Smooth muscle cell (in vitro differentiated cells): Measurements from ENCODE around the gene NOD2. TPM values are rescaled to one million over a fixed set of nuclear protein-coding genes. Genes with fewer than 3 reads are reported as not detected.

Source experiments
- DNase-seq: peaks from one replicate; lab custom pipeline; 2025; ENCODE audit not compliant: unreplicated experiment; lab: John Stamatoyannopoulos, UW
- H2AFZ ChIP-seq: fragments of 200-600 bp; sonication (generic); 2 replicates; pipeline ENCODE4 v1.6.0; 2016; ENCODE audit warnings: antibody characterized with exemption, low read depth, mild to moderate bottlenecking
- H3F3A ChIP-seq: fragments of 200-600 bp; sonication (generic); 2 replicates; pipeline ENCODE4 v1.6.0; 2017; ENCODE audit warnings: antibody characterized with exemption, low read depth
- H3K27ac ChIP-seq: fragments of 200-600 bp; sonication (generic); 2 replicates; pipeline ENCODE4 v1.5.1; 2016; ENCODE audit warnings: low read depth, mild to moderate bottlenecking
- H3K27me3 ChIP-seq: fragments of 200-600 bp; sonication (generic); 2 replicates; pipeline ENCODE4 v1.6.1; 2016; ENCODE audit warnings: low read depth, mild to moderate bottlenecking
- H3K36me3 ChIP-seq: fragments of 200-600 bp; sonication (generic); 2 replicates; pipeline ENCODE4 v1.5.1; 2016; ENCODE audit warnings: low read depth
- H3K4me1 ChIP-seq: fragments of 200-600 bp; sonication (generic); 2 replicates; pipeline ENCODE4 v1.5.1; 2016; ENCODE audit warnings: low read depth
- H3K4me2 ChIP-seq: fragments of 200-600 bp; sonication (generic); 2 replicates; pipeline ENCODE4 v1.6.0; 2016; ENCODE audit warnings: mild to moderate bottlenecking
- H3K4me3 ChIP-seq: fragments of 200-600 bp; sonication (generic); 2 replicates; pipeline ENCODE4 v1.5.1; 2016; ENCODE audit warnings: mild to moderate bottlenecking
- H3K79me2 ChIP-seq: fragments of 200-600 bp; sonication (generic); 2 replicates; pipeline ENCODE4 v1.6.0; 2016; ENCODE audit warnings: low read depth, mild to moderate bottlenecking
- H3K9ac ChIP-seq: fragments of 200-600 bp; sonication (generic); 2 replicates; pipeline ENCODE4 v1.6.0; 2016; ENCODE audit warnings: low read depth
- H3K9me3 ChIP-seq: fragments of 200-600 bp; sonication (generic); replicated peaks from 2 replicates; pipeline ENCODE4 v1.5.1; 2016; ENCODE audit warnings: low read depth
- H4K20me1 ChIP-seq: fragments of 200-600 bp; sonication (generic); 2 replicates; pipeline ENCODE4 v1.6.0; 2016; ENCODE audit warnings: low read depth
- CTCF ChIP-seq: fragments of 200-600 bp; sonication (generic); IDR thresholded peaks from 2 replicates; pipeline ENCODE4 v1.5.1; 2017; ENCODE audit warnings: borderline replicate concordance, mild to moderate bottlenecking, antibody characterized with exemption; ENCODE audit not compliant: insufficient read depth, poor library complexity, severe bottlenecking
- WGBS: methylation state at CpG from one replicate; pipeline ENCODE4 v1.1.7; 2016; ENCODE audit warnings: low lambda C conversion rate; 5-methylcytosine and 5-hydroxymethylcytosine counted together
- polyA plus RNA-seq: library from polyadenylated mRNA; unstranded; fragments of >200 nt; fragmentation: Nextera tagmentation; extraction: Ambion mirVana; gene quantifications from 2 replicates; pipeline ENCODE4 v1.2.1, GENCODE V29; 2016
- total RNA-seq: library from RNA; depleted of rRNA; stranded (reverse); fragments of >200 nt; gene quantifications from 2 replicates; pipeline ENCODE4 v1.2.3, GENCODE V29; 2014

The NOD2 gene
- total and polyA plus RNA-seq, 2 experiments from 2014 or later, result 0.90 TPM; not detected in 1

DNA sequence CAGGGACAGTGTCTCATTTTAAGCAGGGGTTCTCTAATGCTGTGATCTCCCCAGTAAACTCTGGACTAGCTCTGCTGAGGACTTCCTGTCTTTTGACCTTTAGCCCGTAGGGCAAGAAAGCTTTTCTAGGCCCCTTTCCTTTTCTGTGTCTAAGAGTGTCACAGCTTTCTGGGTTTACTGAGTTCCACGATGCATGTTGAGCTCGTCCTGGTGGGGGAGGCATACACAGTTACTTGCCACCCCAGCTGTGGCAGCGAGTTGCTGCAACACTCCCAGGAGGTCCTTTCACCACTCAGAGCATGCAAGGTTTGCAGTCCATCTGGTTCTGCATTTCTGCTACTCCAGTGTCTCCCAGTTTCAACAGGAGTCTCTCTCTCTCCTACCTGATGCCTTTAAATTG, 23.7 kb downstream of the NOD2 start:
- 94% methylated on average over 4 of the region's 4 CpGs for WGBS
- no peak for DNase-seq
- H3K4me1 ChIP-seq, result no peaks in the 10 kb centered on the region

GRCh38 chr16:50717494-50717893, 24.1 kb downstream of the NOD2 start:
- Histone ChIP-seq H3K4me2 (no peak overlapping the region), H3K4me3 (no peak overlapping the region), H3K4me1 (no peaks in the 10 kb centered on the region), H3K9ac (no peak overlapping the region), H3F3A (no peaks in the 10 kb centered on the region), H3K27me3 (no peaks in the 10 kb centered on the region), H3K27ac (no peak overlapping the region), H3K9me3 (no peaks in the 10 kb centered on the region), H2AFZ (no peak overlapping the region), H4K20me1 (no peaks in the 10 kb centered on the region), H3K79me2 (no peaks in the 10 kb centered on the region), H3K36me3 (no peaks in the 10 kb centered on the region)
- 88% methylated on average over 5 of the region's 5 CpGs for WGBS
- no peak for DNase-seq
- TF ChIP-seq CTCF, result no peak

More for the DNA sequence above, 23.7 kb downstream of the NOD2 start:
- Histone ChIP-seq H3K9me3 (no peaks in the 10 kb centered on the region), H3K4me3 (no peak overlapping the region), H3K4me2 (no peak overlapping the region), H2AFZ (no peak overlapping the region), H4K20me1 (no peaks in the 10 kb centered on the region), H3K9ac (no peak overlapping the region), H3F3A (no peaks in the 10 kb centered on the region), H3K79me2 (no peaks in the 10 kb centered on the region), H3K36me3 (no peaks in the 10 kb centered on the region), H3K27me3 (no peaks in the 10 kb centered on the region), H3K27ac (no peak overlapping the region)
- no peak for TF ChIP-seq CTCF

GRCh38 chr16:50718061-50718760, 24.8 kb downstream of the NOD2 start:
- H3K4me1 ChIP-seq, result no peaks in the 10 kb centered on the region
- H3F3A ChIP-seq, result no peaks in the 10 kb centered on the region
- H3K9ac ChIP-seq, result no peak overlapping the region
- TF ChIP-seq CTCF, result no peak
- H3K36me3 ChIP-seq, result no peaks in the 10 kb centered on the region
- no peak overlapping the region for H3K27ac ChIP-seq
- no peak overlapping the region for H2AFZ ChIP-seq
- 85% methylated on average over 16 of the region's 16 CpGs for WGBS
- no peaks in the 10 kb centered on the region for H3K27me3 ChIP-seq
- no peaks in the 10 kb centered on the region for H4K20me1 ChIP-seq
- H3K4me2 ChIP-seq, result no peak overlapping the region
- H3K9me3 ChIP-seq, result no peaks in the 10 kb centered on the region
- H3K79me2 ChIP-seq, result no peaks in the 10 kb centered on the region
- DNase-seq, result no peak
- no peak overlapping the region for H3K4me3 ChIP-seq
